ENCODE data around the gene RNF4.
"Not testable (repeated sequence)": the region's sequence is repeated elsewhere in the genome, so short reads cannot be mapped to it uniquely, and the experiment has no call there.

The RNF4 gene

DNA sequence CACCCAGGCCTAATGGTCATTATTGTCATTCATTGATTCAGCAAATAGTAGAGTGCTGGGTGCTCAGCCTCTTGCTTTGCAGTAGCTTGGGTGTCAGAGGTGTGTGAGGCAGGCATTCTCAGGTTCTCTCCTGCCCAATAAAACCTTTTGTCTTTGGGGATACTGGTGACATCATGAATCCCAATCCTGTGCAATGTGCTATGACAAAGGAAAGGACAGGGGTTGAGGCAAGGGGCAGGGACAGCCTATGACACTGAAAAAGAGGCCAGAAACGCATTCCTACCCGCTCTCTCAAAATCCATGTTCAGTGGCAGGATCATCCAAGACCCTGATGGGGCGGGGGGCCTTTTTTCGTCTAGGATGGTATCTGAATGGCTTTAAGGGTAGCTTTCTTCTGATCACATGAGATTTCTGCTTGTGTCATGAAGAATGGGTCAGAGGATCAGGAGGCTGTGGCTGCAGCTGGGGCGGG lies 66.0 kb downstream of the RNF4 start:
- DNase-seq (ENCODE audit: low spot score) = no peak

DNA sequence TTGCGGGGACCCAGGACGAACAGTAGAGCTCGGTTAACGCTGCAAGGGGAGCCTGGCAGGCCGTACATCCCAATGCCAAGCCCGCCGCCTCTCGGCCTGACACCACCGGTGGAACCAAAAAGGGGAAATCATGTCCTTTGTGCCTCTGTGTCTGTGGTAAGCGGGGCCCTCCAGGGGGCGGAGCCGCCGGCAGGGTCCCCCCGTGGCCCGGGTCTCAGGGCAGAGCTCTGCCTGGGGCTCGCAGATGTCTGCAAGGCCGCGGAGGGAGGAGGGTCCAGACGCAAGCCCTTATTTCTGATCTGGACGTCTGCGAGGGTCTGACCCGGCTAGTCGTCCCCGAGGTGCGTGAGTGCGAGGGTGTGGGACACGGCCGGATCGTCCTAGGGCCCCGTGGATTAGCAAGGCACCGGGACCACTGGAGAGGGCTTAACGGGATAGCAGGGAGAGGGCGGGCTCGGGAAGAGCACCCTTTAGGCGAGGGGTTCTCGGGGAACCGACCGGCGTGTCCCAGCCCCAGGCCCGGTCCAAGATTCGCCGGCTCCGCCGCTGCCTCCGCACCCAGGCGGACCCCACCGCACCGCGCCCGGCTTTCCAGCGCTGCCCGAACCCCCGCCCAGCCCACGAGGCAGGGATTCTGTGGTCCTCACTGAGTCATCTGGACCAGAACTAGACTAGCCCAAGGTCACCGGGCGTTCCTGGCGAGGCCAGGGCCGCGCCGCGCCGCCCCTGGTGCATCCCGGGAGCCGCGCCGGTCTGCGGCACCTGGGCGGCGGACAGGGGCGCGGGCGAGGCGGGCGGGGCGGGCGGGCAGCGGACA lies 66.7 kb downstream of the RNF4 start:
- DNase-seq (ENCODE audit: low spot score) = peak; percentile 45

DNA sequence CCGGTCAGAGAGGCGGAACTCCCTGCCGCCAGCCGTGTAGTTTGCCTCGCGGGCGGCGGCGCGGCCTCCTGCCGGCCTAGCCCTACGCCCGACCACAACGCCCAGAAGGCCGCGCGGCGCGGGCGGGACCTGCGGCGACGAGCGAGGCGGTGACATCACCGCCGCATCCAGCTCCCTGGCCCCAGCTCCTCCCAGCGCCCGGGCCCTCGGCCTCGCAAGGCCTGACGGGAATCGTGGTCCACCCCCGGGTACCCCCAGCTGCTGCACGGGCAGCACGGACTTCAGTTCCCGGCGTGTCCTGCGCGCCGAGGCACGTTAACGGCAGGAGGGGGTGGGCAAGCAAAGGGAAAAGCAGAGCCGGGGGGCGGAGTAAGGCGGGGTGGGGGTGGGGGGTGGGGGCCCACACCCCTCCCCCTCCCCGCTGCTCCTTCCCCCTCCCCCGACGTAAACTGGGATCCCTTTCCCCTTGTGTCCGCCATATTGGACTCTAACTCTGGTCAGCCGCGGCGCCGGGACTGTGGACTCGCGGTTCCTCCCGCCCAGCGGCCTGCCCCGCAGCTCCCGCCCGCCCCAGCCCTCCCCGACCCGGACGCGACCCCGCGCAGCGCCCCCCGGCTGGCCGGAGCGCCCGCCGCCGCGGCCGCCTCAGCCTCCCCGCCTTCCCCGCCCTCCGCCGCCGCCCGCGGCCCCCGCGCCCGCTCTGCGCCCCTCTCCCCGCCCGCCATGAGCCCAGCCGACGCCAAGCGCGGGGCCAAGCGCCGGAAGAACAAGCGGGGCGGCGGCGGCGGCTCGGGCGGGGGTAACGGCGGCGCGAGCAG lies 67.5 kb downstream of the RNF4 start, which contains the start of gene FAM193A:
TSS of gene FAM193A (plus strand) at position 455 of the 818 bp plus-strand sequence. CDS start at position 724, 269 bp downstream.
- peak; percentile 99 for DNase-seq (ENCODE audit: low spot score)

DNA sequence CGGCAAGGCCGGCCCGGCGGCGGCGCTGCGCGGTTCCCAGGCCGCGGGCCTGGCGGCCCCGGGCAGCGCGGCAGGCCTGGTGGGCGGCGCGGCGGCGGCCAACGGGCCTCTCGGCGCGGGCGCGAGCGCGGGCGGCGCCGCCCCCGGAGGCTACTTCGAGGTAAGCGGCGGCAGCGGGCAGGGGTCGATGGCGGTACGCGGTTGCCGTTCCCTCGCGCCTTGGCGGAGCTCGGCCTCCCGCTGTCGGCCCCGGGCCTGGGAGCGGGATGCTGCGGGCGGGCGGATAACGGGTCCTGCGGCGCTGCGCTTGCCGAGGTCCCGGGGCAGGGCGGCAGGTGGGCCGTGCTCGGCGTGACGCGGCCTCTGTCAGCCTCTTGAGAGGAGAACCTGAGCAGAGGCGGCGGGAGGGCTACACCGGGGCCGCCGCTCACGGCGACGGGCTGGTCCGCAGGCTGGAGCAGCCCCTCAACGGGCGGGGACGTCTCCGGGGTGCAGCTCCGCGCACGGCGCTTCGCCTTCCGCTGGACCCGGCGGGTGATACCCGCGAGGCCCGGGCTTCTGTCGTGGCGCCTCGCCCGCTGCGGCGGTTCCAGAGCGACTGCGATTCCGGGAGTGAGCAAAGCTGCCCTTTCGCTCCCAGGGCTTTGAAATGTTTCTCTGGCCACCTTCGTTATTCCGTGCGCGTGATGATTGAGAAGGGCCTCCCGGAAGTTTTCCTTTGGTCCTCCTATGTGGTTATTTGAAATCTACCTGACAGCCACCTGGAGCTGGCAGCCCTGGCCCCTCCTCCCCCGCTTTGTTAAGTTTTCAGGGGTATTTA lies 68.3 kb downstream of the RNF4 start:
- DNase-seq (ENCODE audit: low spot score) = peak; percentile 41

DNA sequence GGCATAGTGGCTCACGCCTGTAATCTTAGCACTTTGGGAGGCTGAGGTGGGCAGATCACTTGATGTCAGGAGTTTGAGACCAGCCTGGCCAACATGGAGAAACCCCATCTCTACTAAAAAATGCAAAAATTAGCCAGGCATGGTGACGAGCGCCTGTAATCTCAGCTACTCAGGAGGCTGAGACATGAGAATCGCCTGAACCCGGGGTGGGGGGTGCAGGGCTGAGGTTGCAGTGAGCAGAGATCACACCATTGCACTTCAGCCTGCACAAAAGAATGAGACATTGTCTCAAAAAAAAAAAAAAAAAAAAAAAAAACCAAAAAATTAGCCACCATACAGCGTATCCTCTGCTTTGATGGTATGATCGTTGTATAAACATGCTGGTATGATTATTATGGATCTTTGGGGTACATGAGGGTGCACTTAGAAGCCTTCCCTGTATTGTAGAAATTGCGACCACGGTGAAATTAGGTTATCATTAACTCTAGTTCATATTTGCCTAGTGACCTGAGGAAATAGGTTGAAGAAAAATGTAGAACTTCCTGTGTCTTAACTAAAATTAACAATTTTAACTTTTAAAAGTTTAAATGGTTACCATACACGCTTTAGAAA lies 74.8 kb downstream of the RNF4 start:
- not testable (repeated sequence) for DNase-seq (ENCODE audit: low spot score)

DNA sequence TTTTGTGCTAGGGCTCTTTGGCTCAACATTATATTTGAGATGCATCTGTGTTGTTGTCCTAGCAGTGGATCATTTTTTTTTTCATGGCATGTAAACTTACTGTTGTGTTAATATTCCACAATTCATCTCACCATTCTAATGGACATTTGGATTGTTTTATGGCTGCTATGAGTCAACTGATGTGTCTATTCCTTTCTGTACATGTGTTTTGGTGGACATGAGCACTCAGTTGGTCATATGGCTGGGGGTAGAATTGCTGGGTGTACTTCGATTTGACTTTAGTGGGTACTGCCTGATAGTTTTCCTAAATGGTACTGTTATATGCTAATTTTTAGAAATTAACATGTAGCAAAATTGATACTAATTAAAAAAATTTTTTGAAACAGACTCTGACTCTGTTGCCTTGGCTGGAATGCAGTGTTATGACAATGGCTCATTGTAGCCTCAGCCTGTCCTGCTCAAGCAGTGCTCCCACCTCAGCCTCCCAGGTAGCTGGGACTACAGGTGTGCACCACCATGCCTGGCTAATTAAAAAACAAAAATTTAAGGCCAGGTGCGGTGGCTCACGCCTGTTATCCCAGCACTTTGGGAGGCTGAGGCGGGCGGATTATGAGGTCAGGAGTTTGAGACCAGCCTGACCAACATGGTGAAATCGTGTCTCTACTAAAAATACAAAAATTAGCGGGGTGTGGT lies 76.6 kb downstream of the RNF4 start:
- DNase-seq (ENCODE audit: low spot score) = no peak

DNA sequence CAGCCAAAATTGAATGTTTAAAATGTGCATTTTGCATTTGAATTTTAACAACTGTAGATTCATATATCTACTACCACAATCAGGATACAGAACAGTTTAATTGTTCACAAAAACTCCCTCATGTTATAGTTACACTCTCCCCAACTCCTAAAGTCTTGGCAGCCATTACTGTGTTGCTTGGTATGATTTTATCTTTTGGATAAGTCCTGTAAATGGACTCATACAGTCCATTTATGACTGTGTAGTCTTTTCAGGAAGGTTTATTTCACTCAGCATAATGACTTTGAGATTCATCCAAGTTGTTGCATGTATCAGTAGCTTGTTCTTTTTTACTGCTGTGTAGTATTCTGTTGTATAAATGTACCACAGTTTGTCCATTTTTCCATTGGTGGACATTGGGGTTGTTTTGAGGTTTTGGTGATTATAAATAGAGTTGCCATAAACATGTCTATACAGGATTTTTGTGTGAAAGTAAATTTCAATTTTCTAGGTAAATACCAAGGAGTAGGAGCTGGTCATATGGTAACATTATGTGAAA lies 77.4 kb downstream of the RNF4 start:
- DNase-seq (ENCODE audit: low spot score) = no peak

DNA sequence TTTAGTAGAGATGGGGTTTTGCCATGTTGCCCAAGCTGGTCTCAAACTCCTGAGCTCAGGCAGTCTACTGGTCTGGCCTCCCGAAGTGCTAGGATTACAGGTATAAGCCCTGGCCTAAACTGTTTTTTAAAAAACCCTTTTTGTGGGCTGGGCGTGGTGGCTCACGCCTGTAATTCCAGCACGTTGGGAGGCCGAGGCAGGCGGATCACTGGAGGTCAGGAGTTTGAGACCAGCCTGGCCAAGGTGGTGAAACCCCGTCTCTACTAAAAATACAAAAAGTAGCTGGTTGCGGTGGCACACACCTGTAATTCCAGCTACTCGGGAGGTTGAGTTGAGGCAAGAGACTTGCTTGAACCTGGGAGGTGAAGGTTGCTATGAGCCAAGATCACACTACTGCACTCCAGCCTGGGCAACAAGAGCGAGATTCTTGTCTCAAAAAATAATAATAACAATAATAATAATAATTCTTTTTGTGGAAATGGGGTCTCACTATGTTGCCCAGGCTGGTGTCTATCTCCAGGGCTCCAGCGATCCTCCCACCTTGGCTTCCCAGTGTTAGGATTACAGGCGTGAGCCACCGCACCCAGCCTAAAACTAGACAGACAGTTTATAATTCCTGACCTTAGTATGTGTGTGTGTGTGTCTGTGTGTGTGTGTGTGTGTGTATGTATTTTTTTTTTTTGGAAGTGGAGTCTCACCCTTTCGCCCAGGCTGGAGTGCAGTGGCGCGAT lies 78.2 kb downstream of the RNF4 start:
- DNase-seq (ENCODE audit: low spot score) = not testable (repeated sequence)

DNA sequence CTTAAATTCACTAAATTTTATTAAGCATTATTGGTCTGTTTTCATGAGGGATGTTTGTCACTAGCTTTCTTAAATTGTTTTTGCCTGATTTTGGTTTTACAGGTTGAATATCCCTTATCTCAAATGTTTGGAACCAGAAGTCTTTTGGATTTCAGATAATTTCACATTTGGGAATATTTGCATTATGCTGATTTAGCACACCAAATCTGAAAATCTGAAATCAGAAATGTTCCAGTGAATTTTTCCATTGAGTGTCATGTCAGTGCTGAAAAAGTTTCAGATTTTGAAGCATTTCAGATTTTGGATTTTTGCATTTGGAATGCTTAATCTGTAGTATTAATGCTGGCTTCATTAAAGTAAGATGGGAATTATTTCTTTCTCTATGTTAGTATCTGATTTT lies 82.2 kb downstream of the RNF4 start:
- no peak for DNase-seq (ENCODE audit: low spot score)

DNA sequence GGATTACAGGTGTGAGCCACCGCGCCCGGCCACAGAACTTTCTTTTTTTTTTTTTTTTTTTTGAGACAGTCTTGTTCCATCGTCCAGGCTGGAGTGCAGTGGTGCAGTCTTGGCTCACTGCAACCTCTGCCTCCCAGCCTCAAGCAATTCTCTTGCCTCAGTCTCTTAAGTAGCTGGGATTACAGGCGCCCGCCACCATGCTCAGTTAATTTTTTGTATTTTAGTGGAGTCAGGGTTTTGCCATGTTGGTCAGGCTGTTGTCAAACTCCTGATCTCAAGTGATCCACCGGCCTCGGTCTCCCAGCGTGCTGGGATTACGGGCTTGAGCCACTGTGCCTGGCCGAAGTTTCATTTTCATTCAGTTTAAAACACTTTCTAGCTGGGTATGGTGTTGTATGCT lies 83.9 kb downstream of the RNF4 start:
- no peak for DNase-seq (ENCODE audit: low spot score)

DNA sequence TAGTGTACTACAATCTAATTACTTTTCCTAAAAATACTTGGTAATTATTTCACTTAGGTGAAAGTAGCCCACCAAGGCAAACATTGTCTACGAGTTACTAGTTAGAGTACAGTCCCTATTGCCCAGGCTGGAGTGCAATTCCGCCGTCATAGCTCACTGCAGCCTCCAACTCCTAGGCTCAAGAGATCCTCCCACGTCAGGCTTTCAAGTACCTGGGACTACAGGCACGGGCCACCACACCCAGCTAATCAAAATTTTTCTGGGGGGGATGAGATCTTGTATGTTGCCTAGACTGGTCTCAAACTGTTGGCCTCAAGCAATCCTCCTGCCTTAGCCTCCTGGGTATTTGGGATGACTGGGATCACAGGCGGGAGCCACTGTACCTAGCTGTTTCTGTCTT lies 89.4 kb downstream of the RNF4 start:
- no peak for DNase-seq (ENCODE audit: low spot score)

DNA sequence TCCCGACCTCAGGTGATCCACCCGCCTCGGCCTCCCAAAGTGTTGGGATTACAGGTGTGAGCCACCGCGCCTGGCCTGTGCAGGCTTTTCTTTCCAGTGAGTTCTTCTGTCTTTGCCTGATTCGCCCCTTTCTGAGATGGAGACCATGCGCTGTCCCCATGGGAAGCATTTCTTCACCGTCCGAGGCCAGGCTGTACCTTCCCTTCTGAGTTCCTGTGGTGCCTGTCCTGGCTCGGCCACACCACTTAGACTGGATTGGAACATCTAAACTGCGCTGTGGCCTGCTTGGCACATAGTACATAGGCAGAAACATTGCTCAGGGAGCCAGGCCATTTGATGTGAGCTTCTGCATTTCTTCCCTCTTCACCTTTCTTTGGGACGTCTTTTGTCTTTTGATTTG lies 91.3 kb downstream of the RNF4 start:
- DNase-seq (ENCODE audit: low spot score) = no peak

Data from CD4-positive, alpha-beta T cell treated with Interleukin-15 for 4 hours (primary cell).